ENCODE results near the gene PLCH1.

- no peak for TF ChIP-seq TEAD2 (CRISPR knock-in tag; IDR thresholded peaks at IDR 0.05)
- no peak for TF ChIP-seq ZMAT5 (CRISPR knock-in tag; IDR thresholded peaks at IDR 0.05; ENCODE audit: borderline replicate concordance, low read depth)
- no peak for TF ChIP-seq HDAC1 (CRISPR knock-in tag; IDR thresholded peaks at IDR 0.05)
Observed at GRCh38 chr3:155394240-155394639, 350.6 kb downstream of the PLCH1 start.

Measured in HepG2 (cell line).